Measurements from ENCODE around the gene SH2D7. TPM values are rescaled to one million over a fixed set of nuclear protein-coding genes. Genes with fewer than 3 reads are reported as not detected.

Gene SH2D7
- total RNA-seq (2014; rRNA removed; shearing (Covaris generic)), result not detected in 2 replicates
- polyA plus RNA-seq (2014; cell fraction: nucleus; rRNA removed), result not detected in 2 replicates

GRCh38 chr15:78092261-78093041 lies at the start of gene SH2D7:
TSS of gene SH2D7 (plus strand) at chr15:78092561. CDS start at chr15:78092585, 24 bp downstream.
- no peak for DNase-seq (ENCODE audit: extremely low read depth, low read depth)

- DNase-seq (ENCODE audit: extremely low read depth, low read depth), result no peak
These were observed 47.8 kb upstream of the SH2D7 start for GRCh38 chr15:78044407-78045155.

- DNase-seq (ENCODE audit: extremely low read depth, low read depth), result no peak
These were observed 47.2 kb upstream of the SH2D7 start for GRCh38 chr15:78045189-78045588.

GRCh38 chr15:78046796-78047341 lies 45.5 kb upstream of the SH2D7 start:
- DNase-seq (ENCODE audit: extremely low read depth, low read depth), result no peak

GRCh38 chr15:78047761-78048627 lies 44.4 kb upstream of the SH2D7 start:
- DNase-seq (ENCODE audit: extremely low read depth, low read depth), result no peak

- no peak for DNase-seq (ENCODE audit: extremely low read depth, low read depth)
These were observed 43.8 kb upstream of the SH2D7 start for GRCh38 chr15:78048628-78048920.

GRCh38 chr15:78049691-78050440 lies 42.5 kb upstream of the SH2D7 start:
- no peak for DNase-seq (ENCODE audit: extremely low read depth, low read depth)

- DNase-seq (ENCODE audit: extremely low read depth, low read depth), result no peak
These were observed 41.9 kb upstream of the SH2D7 start for GRCh38 chr15:78050441-78050809.

GRCh38 chr15:78050826-78051225 lies 41.5 kb upstream of the SH2D7 start:
- DNase-seq (ENCODE audit: extremely low read depth, low read depth), result no peak

GRCh38 chr15:78051596-78051995 lies 40.8 kb upstream of the SH2D7 start:
- DNase-seq (ENCODE audit: extremely low read depth, low read depth), result no peak

- DNase-seq (ENCODE audit: extremely low read depth, low read depth), result no peak
These were observed 40.4 kb upstream of the SH2D7 start for GRCh38 chr15:78052001-78052401.

GRCh38 chr15:78052545-78052944 lies 39.8 kb upstream of the SH2D7 start:
- DNase-seq (ENCODE audit: extremely low read depth, low read depth), result no peak

- no peak for DNase-seq (ENCODE audit: extremely low read depth, low read depth)
These were observed 37.8 kb upstream of the SH2D7 start for GRCh38 chr15:78054518-78054917.

GRCh38 chr15:78054966-78055365 lies 37.4 kb upstream of the SH2D7 start:
- no peak for DNase-seq (ENCODE audit: extremely low read depth, low read depth)

GRCh38 chr15:78055919-78056713 lies 36.2 kb upstream of the SH2D7 start:
- no peak for DNase-seq (ENCODE audit: extremely low read depth, low read depth)

GRCh38 chr15:78056714-78057269 lies 35.6 kb upstream of the SH2D7 start:
- DNase-seq (ENCODE audit: extremely low read depth, low read depth), result no peak

GRCh38 chr15:78057803-78058202 lies 34.6 kb upstream of the SH2D7 start:
- DNase-seq (ENCODE audit: extremely low read depth, low read depth), result no peak

- DNase-seq (ENCODE audit: extremely low read depth, low read depth), result no peak
These were observed 33.9 kb upstream of the SH2D7 start for GRCh38 chr15:78058401-78058935.

All from NCI-H460 (cell line).